ENCODE results near the gene AKT2. TPM values are rescaled to one million over a fixed set of nuclear protein-coding genes. Genes with fewer than 3 reads are reported as not detected.

Gene AKT2
- total and polyA plus RNA-seq, 2 of the 8 experiments (the other 6 are each of a cell fraction or from before 2014, with no cell fraction given), result 151 to 183 TPM

DNA sequence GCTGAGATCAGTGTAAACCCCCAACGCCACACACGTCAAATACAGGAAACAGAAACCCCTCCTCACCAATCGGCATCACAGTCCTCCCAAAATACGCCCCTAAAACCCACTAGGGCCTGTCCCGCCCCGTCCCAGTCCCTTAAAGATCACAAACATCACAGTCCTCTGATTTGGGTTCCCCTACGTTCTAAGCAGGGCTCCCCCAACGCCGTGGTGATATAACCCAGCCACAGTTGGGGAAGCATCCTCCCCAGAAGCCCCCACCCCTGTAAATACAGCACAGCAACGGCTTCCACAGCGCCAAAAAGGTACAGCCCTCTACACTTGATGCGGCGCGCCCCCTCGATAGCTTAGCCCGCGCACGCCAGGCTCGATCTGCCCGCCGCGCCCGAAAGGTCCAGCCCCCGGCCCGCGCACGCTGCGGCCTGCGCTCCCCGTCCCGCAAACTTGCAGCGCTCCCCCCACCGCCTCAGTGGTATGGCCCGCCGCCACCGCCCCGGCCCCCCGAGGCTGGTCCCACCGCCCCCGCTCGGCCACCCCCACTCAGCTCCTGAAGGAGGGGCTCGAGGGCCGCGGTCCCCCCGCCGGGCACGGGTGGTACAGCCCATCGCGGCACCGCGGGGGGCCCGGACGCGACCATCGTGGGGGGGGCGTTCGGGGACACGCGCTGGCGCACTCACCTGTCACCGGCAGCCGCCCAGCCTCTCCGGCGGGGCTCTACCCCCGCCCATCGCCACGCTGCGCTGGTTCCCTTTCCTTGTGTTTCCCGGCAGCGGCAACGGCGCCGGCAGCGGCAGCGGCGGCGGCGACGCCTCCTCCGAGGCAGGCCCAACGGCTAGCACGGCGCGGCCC lies at the start of gene AKT2 (continued):
- peak; percentile 50 to 70; a peak in 2 of 4 replicates for TF ChIP-seq SIN3A (conservative IDR thresholded peaks at IDR 0.05 in 1 of 2, IDR thresholded peaks at IDR 0.05 in 1 of 2; ENCODE audit: low read depth in 1 of 2, low read length in 2 of 2)
- TF ChIP-seq SP4 (IDR thresholded peaks at IDR 0.05; ENCODE audit: low read length), result no peak
- 0 out of 2 replicates have a peak, but pooled peaks have one; percentile 4 for TF ChIP-seq SP1 (IDR thresholded peaks at IDR 0.05; ENCODE audit: low read depth, low read length)
- no peak; the same call in 1 of the 2 replicates for TF ChIP-seq POLR2AphosphoS5 (IDR thresholded peaks at IDR 0.05; ENCODE audit: low read depth, low read length)
- TF ChIP-seq RAD21 (IDR thresholded peaks at IDR 0.05 in 1 of 2, conservative IDR thresholded peaks at IDR 0.05 in 1 of 2; ENCODE audit: low read depth in 2 of 2, low read length in 2 of 2), result no peak
- TF ChIP-seq ASH2L (IDR thresholded peaks at IDR 0.05; ENCODE audit: low read length), result no peak
- peak; percentile 93 for TF ChIP-seq JUND (IDR thresholded peaks at IDR 0.05; ENCODE audit: low read length)
- no peak for TF ChIP-seq CEBPB (IDR thresholded peaks at IDR 0.05; ENCODE audit: low read depth, low read length)
- TF ChIP-seq SP2 (IDR thresholded peaks at IDR 0.05; ENCODE audit: low read length), result no peak
- no peak for TF ChIP-seq SUZ12 (IDR thresholded peaks at IDR 0.05; ENCODE audit: low read length)
- TF ChIP-seq PHF8 (conservative IDR thresholded peaks at IDR 0.05; ENCODE audit: low read depth, low read length), result peak; percentile 69; the same call in 1 of the 2 replicates
- TF ChIP-seq JUN (IDR thresholded peaks at IDR 0.05; ENCODE audit: low read depth, low read length), result no peak
- TF ChIP-seq BACH1 (IDR thresholded peaks at IDR 0.05; ENCODE audit: low read length), result no peak
- TF ChIP-seq BRCA1 (IDR thresholded peaks at IDR 0.05; ENCODE audit: low read depth, low read length), result no peak
- TF ChIP-seq KDM1A (IDR thresholded peaks at IDR 0.05; ENCODE audit: borderline replicate concordance, low read length), result no peak
- peak; percentile 44 for TF ChIP-seq KDM4A (IDR thresholded peaks at IDR 0.05; ENCODE audit: low read depth, low read length, severe bottlenecking)
- peak; percentile 95 for TF ChIP-seq EGR1 (IDR thresholded peaks at IDR 0.05; ENCODE audit: borderline replicate concordance, low read depth, low read length)
- TF ChIP-seq NRF1 (IDR thresholded peaks at IDR 0.05; ENCODE audit: low read depth, low read length), result no peak
- TF ChIP-seq, protein P1, sequence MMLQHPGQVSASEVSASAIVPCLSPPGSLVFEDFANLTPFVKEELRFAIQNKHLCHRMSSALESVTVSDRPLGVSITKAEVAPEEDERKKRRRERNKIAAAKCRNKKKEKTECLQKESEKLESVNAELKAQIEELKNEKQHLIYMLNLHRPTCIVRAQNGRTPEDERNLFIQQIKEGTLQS (IDR thresholded peaks at IDR 0.05; ENCODE audit: insufficient read depth, low read depth, low read length), result no peak
- TF ChIP-seq GABPA (IDR thresholded peaks at IDR 0.05; ENCODE audit: borderline replicate concordance, insufficient read depth, low read length), result no peak
- TF ChIP-seq CREB1 (IDR thresholded peaks at IDR 0.05), result peak; percentile 23; the same call in 1 of the 2 replicates
- TF ChIP-seq TAF7 (optimal IDR thresholded peaks at IDR 0.05; ENCODE audit: borderline replicate concordance, low read depth, low read length), result peak; percentile 46

Measured in H1 (cell line).